ENCODE data around the gene PPA1.
"Not testable (repeated sequence)": the region's sequence is repeated elsewhere in the genome, so short reads cannot be mapped to it uniquely, and the experiment has no call there.

The PPA1 gene

DNA sequence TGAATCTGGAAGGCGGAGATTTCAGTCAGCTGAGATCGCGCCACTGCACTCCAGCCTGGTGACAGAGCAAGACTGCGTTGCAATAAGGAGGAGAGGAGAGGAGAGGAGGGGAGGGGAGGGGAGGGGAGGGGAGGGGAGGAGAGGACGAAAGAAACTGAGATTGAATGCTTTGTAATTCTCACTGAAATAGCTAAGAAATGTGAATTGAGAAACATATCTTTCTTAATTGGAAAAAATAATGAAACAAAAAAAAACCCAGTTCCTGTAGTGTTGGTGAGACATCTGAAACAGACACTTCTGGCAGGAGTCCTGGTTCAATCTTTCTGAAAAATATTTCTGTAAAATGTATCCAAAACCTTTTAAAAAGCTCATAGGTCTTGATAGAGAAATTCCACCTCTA lies 26.5 kb downstream of the PPA1 start:
- FAIRE-seq = no peak

- FAIRE-seq = no peak
These were observed 32.1 kb downstream of the PPA1 start for GRCh38 chr10:70201105-70201504.

DNA sequence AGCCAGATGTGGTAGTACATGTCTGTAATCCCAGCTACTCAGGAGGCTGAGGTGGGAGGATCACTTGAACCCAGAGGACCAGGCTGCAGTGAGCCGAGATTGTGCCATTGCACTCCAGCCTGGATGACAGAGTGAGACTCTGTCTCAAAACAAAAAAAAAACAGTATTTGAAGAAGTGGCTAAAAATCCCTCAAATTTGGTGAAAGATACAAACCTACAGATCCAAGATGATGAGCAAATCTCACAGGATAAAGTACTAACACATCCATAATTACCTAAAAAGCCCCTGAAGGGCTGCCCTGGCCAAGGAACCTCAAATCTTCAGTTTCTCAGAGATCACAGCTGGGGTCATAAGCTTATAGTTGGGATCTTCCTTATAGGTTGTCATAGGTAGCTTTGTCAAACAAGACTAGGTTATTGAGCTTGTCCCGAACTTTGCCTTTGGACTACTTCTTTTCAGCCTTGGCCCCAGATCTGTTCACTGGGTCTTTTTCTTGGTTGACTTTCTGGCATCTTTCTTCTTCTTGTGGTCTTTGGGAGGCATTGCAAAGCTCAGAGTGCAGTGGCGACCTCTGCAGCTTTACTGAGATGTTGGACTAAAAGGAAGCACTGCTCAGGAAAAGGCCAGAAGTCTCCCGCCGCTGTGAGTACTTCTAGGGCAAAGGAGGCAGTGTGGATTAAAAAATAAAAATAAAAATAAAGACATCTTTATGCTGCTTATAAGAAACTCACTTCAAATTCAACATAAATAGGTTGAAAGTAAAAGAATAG lies 34.3 kb downstream of the PPA1 start:
- no peak for FAIRE-seq

- no peak for FAIRE-seq
These were observed 35.8 kb downstream of the PPA1 start for GRCh38 chr10:70197235-70197945.

DNA sequence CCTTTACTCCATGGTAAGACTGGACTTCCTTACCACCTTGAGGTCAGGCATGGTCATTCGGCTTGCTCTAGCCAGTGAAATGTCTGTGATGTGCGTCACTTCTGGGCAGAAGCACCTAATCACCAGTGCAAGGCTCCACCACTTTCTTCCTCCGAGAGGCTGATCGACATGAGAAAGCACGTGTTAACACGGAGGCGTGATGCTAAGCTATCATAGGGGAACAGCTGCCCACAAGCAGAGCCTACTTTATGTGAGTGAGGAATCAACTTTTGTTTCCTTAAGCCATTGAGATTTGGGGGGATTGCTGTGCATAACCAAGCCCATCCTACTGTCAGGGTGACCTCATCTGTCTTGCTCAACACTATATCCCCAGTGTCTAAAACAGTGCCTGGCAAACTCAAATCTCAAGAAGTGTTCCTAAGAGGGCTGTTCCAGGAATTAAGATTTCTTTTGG lies 39.8 kb downstream of the PPA1 start:
- FAIRE-seq = no peak

DNA sequence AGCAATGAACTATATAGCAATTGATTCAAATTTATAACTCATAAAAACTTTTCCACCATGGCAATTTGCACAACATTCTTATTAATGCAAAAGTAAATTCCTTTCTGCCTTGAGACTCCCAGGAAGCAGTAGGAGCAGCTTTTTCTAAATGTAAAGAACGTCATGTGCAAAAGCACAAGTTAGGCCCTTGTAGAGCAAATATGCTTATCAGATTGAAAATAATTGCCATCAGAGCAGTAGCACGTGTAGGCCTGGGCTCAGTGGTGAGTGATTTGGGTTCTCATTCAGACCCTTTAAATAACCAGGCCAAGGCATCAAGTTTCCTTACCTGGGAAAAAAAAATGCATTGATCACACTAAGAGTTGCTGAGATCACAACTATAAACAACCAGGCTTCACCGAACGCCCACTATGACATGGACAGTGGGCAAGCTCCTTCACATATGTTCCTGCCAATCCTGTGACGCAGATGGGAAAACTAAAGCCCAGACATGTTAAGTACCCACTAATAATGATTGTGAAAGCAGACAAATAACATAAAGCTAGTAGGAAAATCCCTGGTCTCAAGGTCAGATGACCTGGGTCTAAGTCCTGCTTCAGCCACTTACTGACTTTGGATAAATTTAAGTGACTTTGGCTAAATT lies 40.8 kb downstream of the PPA1 start:
- no peak for FAIRE-seq

DNA sequence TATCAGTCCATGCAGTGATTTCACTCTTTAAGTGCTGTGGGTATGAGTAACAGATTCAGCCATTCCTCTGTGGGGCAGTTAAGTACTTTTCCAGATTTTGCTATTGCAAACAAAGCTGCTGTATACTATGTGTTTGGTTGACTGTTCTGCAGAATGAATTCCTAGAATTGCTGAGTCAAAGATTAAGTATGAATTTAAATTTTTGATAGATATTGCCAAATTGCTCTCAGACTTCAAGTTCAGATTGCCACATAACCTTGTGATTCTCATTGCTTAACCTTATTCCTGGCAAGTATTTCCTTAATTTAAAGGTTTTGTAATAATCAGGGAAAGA lies 41.3 kb downstream of the PPA1 start:
- FAIRE-seq = no peak

DNA sequence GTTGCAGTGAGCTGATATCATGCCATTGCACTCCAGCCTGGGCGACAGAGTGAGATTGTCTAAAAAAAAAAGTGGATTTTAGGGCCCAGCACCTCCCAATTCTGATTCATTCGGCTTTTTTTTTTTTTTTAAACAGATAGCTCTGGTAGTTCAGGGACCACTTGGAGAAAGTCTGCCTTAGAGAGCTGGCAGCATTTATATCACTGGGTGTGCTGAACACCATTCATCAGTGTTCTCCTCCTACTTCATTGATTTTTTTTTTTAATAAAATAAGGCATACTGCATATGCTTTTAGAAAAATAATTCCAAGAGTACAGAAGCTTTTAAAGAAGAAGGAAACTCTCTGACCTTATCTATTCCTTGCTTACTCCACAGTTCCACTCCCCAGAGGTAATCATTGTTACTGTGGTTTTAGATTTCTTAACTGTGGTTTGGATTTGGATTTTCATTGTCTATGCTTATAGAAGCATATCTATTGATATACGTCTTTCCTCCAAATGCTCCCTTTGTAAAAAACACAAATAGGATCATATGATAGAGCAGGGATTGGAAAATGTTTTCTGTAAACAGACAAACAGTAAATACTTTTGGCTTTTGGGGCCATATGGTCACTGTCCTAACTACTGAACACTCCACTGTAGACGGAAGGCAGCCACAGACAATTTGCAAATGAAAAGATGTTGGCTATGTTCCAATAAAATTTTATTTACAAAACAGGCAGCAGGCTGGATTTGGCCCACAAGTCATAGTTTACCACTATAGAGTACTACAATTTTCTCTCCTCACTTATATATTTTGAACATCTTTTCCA lies 41.9 kb downstream of the PPA1 start:
- no peak for FAIRE-seq

DNA sequence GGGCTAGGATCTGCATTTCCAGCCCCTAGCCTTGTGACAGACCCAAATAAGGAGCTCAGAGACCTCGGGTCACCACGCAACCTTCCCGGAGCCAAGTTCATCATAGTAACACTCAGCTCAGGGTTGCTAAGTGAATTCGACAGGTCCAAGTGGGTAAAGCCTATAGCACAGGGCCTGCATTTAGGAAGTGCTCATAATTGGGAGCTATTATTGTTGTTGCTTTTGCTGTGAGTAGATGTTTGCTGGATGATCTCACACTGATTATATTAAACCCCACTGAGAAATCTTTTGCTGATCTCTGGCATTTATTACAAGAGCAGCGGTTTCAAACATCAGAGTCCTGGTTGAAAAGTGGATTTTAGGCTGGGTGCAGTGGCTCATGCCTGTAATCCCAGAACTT lies 42.6 kb downstream of the PPA1 start:
- no peak for FAIRE-seq

GRCh38 chr10:70190102-70190501 lies 43.1 kb downstream of the PPA1 start:
- no peak for FAIRE-seq

DNA sequence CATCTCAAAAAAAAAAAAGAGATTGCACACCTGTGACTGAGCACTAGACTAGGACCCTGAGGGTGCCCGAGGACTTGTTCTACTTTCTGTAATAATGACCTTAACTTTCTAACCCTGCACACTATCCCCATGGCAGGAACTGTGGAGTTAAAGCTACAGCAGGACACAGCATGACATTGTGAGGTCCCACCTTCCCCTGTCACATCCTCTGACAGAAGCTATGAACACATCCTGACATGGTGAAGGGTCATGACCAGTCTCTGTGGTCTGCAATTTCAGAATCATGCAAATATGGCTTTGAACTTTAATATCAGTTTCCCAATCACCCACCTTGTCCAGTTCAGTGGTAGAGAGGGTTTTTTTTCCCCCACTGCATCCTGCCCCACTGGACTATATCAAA lies 44.5 kb downstream of the PPA1 start:
- FAIRE-seq = no peak

GRCh38 chr10:70186571-70186970 lies 46.7 kb downstream of the PPA1 start:
- no peak for FAIRE-seq

DNA sequence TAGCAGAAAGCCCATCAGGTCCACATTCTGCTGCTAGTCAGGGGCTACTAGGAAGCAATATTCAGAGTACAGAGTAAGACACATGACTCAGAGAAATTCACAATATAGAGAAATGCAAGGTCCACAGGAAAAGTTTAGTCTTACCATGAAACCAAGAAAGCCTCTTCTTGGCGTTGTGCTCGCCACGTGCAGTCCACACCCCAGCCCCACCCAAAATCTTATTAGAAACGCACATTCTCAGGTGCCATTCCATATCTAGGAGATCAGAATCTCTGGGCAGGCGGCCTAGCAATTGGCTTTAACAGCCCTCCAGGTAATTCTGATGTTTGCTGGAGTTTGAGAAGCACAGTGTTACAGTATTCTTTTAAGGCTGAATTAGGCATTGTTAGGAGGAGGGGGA lies 47.1 kb downstream of the PPA1 start:
- no peak for FAIRE-seq

- FAIRE-seq = no peak
These were observed 49.9 kb downstream of the PPA1 start for GRCh38 chr10:70183304-70183703.

DNA sequence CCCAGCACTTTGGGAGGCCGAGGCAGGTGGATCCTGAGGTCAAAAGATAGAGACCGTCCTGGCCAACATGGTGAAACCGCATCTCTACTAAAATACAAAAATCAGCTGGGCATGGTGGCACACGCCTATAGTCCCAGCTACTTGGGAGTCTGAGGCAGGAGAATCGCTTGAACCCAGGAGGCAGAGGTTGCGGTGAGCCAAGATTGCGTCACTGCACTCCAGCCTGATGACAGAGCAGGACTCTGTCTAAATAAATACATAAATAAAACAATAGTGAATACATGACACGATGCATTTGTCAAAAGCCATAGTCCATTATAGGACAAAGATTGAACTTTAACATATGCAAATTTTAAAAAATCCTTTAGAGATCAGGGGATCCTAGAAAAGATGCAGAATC lies 54.0 kb downstream of the PPA1 start:
- FAIRE-seq = not testable (repeated sequence)

DNA sequence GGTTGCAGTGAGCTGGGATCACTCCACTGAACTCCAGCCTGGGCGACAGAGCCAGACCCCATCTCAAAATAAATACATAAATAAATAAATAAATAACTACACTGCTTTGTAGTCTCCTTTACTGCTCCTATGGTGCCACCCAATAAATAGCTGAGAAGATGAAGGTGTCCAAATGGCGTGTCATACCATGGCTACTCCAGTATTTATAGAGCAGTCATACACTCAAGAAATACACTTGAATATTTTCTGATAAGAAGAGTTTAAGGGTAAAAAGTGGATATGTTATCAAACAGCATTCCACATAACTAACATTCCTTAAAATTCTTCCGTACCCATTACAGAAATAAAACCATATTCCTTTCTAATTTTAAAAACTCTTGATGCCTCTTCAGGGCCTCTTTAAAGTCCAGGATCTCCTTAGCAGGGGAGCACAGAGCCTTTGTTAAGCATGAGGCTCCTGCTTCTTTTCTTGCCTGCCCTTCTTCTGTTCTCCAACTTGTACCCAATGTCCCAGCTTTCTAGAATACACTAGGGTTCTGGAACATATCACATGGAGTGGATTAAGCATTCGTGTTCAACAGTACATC lies 55.0 kb downstream of the PPA1 start:
- no peak for FAIRE-seq

DNA sequence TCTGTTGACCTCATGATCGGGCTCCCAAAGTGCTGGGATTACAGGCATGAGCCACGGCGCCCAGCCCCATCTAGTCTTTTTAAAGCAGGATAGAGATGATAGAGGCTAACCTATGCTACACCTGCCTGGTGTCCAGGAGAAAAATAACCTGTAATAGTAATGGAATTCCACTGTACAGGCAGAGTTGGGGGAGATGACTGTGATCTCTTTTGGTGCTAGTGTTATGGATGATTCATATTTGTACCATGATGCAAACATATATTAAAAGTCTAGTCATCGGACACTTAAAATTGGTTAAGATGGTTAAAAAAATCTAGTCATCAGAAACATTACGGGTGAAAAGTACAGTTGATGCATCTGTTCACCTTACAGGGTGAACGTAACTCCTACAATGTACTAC lies 56.8 kb downstream of the PPA1 start:
- FAIRE-seq = no peak

DNA sequence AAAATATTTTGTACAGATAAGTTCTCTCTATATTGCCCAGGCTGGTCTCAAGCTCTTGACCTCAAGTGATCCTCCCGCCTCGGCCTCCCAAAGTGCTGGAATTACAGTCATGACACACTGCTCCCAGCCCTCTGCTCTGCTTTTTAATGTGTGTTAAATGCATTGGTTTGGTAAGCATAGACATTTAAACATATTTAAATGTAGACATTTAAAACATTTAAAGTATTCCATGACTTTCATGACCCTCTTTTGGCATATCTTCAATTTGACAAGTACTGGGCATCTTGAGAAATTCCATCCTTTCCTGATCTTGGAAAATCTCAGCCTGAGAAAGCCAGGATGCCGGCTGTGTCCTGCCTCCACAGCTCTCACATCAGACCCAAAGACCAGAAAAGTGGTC lies 57.7 kb downstream of the PPA1 start:
- FAIRE-seq = no peak

GRCh38 chr10:70174058-70174741 lies 59.0 kb downstream of the PPA1 start:
- FAIRE-seq = no peak

GRCh38 chr10:70169649-70170364 lies 63.4 kb downstream of the PPA1 start:
- FAIRE-seq = no peak

GRCh38 chr10:70169011-70169410 lies 64.2 kb downstream of the PPA1 start:
- no peak for FAIRE-seq

- no peak for FAIRE-seq
These were observed 66.0 kb downstream of the PPA1 start for GRCh38 chr10:70167246-70167645.

Measured in islet of Langerhans (tissue), 1 donor.